H1 (cell line): ENCODE data around the gene SI. TPM values are rescaled to one million over a fixed set of nuclear protein-coding genes. Genes with fewer than 3 reads are reported as not detected.

Experiments
- CTCF ChIA-PET: fragments of 300-600 bp; sonication (Branson Sonifier 250); formaldehyde crosslinking; loops from one replicate; lab custom pipeline; 2021; ENCODE audit not compliant: partially characterized antibody; lab: Charles Lee
- POLR2A ChIA-PET: fragments of 300-600 bp; sonication (Branson Sonifier 250); formaldehyde crosslinking; loops from one replicate; lab custom pipeline; 2021; ENCODE audit warnings: inconsistent platforms; ENCODE audit not compliant: partially characterized antibody; lab: Charles Lee
- DNase-seq, 2 experiments: peaks; one replicate each; pipeline versions ENCODE4 v3.0.0 to v3.0.0-alpha.2; 2010 to 2022; ENCODE audit warnings: low spot score in 2 of 2, low read depth in 1 of 2, mixed read lengths in 1 of 2
- FAIRE-seq: peaks from 2 replicates; lab custom pipeline; 2011; peaks lifted over from hg19 to GRCh38; lab: Jason Lieb, UNC
- H2AFZ ChIP-seq: 2 replicates; pipeline ENCODE4 v1.8.1; 2012; ENCODE audit warnings: low read length, inconsistent platforms
- H2AK5ac ChIP-seq: 2 replicates; pipeline ENCODE4 v1.6.1; 2013; ENCODE audit warnings: low read depth, low read length
- H2BK120ac ChIP-seq: replicated peaks from 2 replicates; pipeline ENCODE3; 2013; ENCODE audit warnings: low read depth, low read length, inconsistent platforms
- H2BK12ac ChIP-seq: 2 replicates; pipeline ENCODE4 v1.6.1; 2013; ENCODE audit warnings: low read depth, low read length
- H2BK15ac ChIP-seq: 2 replicates; pipeline ENCODE4 v1.6.1; 2013; ENCODE audit warnings: low read length
- H2BK20ac ChIP-seq: 2 replicates; pipeline ENCODE4 v1.6.1; 2013; ENCODE audit warnings: low read length
- H2BK5ac ChIP-seq: 2 replicates; pipeline ENCODE4 v1.6.1; 2013; ENCODE audit warnings: low read depth, low read length
- H3K14ac ChIP-seq: 2 replicates; pipeline ENCODE4 v1.6.1; 2013; ENCODE audit warnings: inconsistent platforms; ENCODE audit not compliant: insufficient read length
- H3K18ac ChIP-seq: 2 replicates; pipeline ENCODE4 v1.6.1; 2013; ENCODE audit warnings: low read length; ENCODE audit errors: extremely low read depth
- H3K23ac ChIP-seq: 2 replicates; pipeline ENCODE4 v1.6.1; 2013; ENCODE audit warnings: inconsistent platforms; ENCODE audit not compliant: insufficient read length
- H3K23me2 ChIP-seq: 2 replicates; pipeline ENCODE4 v1.6.1; 2013; ENCODE audit warnings: low read depth, low read length
- H3K27ac ChIP-seq: 2 replicates; pipeline ENCODE4 v1.6.1; 2011; ENCODE audit warnings: low read depth, low read length, inconsistent platforms
- H3K27me3 ChIP-seq, 4 experiments: replicated peaks in 1 of 4; 1 replicate in 1 of 4; 2 replicates in 3 of 4; pipeline versions ENCODE4 v1.6.1 to v1.8.1; 2011 to 2013; ENCODE audit warnings: low read length in 3 of 4, mild to moderate bottlenecking in 3 of 4, inconsistent platforms in 2 of 4, mixed read lengths in 2 of 4, moderate library complexity in 1 of 4; ENCODE audit not compliant: control insufficient read depth in 3 of 4, insufficient read depth in 3 of 4; ENCODE audit errors: extremely low read depth in 1 of 4
- H3K36me3 ChIP-seq, 4 experiments: 2 replicates each; pipeline versions ENCODE4 v1.6.1 to v1.8.1; 2011 to 2013; ENCODE audit warnings: mild to moderate bottlenecking in 4 of 4, low read length in 3 of 4, moderate library complexity in 2 of 4, control low read depth in 1 of 4, inconsistent platforms in 1 of 4; ENCODE audit not compliant: insufficient read depth in 4 of 4, control insufficient read depth in 2 of 4
- H3K4ac ChIP-seq: replicated peaks from 2 replicates; pipeline ENCODE3; 2013; ENCODE audit warnings: low read length, low read depth, mixed read lengths, inconsistent platforms; ENCODE audit not compliant: insufficient read length
- H3K4me1 ChIP-seq, 4 experiments: replicated peaks in 1 of 4; 1 replicate in 1 of 4; 2 replicates in 3 of 4; pipeline versions ENCODE4 v1.6.1 to v1.8.1; 2011 to 2013; ENCODE audit warnings: low read length in 3 of 4, inconsistent platforms in 2 of 4, mixed read lengths in 1 of 4; ENCODE audit not compliant: insufficient read depth in 4 of 4, control insufficient read depth in 3 of 4
- H3K4me2 ChIP-seq, 2 experiments: 2 replicates each; pipeline versions ENCODE4 v1.6.1 to v1.8.1; 2011 to 2013; ENCODE audit warnings: low read depth in 2 of 2, low read length in 2 of 2, control low read depth in 1 of 2, inconsistent platforms in 1 of 2, mild to moderate bottlenecking in 1 of 2; ENCODE audit not compliant: insufficient read depth in 1 of 2
- H3K4me3 ChIP-seq, 4 experiments: fragments of 200-600, 300-600 bp in 1 of 4; sonication (generic), shearing (Covaris generic), sonication (Bioruptor Twin) in 1 of 4; 2 replicates each; pipeline versions ENCODE4 v1.5.1 to v1.8.1; 2011 to 2016; ENCODE audit warnings: low read length in 4 of 4, low read depth in 3 of 4, control low read depth in 2 of 4, inconsistent platforms in 2 of 4, mild to moderate bottlenecking in 2 of 4, mixed read lengths in 1 of 4, moderate library complexity in 1 of 4; ENCODE audit not compliant: insufficient read depth in 2 of 4; ENCODE audit errors: extremely low read depth in 1 of 4
- H3K56ac ChIP-seq: replicated peaks from 2 replicates; pipeline ENCODE3; 2013; ENCODE audit warnings: low read depth, mild to moderate bottlenecking, mixed read lengths, low read length, inconsistent platforms; ENCODE audit not compliant: insufficient read length
- H3K79me1 ChIP-seq: 2 replicates; pipeline ENCODE4 v1.6.1; 2013; ENCODE audit warnings: low read depth, low read length, control low read depth
- H3K79me2 ChIP-seq, 2 experiments: 2 replicates each; pipeline versions ENCODE4 v1.6.1 to v1.8.1; 2012 to 2013; ENCODE audit warnings: low read length in 2 of 2, mild to moderate bottlenecking in 2 of 2, inconsistent platforms in 1 of 2; ENCODE audit not compliant: insufficient read depth in 2 of 2, control insufficient read depth in 1 of 2
- H3K9ac ChIP-seq, 4 experiments: replicated peaks in 1 of 4; 1 replicate in 1 of 4; 2 replicates in 3 of 4; pipeline versions ENCODE4 v1.6.1 to v1.8.1; 2011 to 2013; ENCODE audit warnings: low read depth in 3 of 4, low read length in 3 of 4, control low read depth in 2 of 4, mild to moderate bottlenecking in 2 of 4, moderate library complexity in 2 of 4, inconsistent platforms in 1 of 4; ENCODE audit errors: extremely low read depth in 1 of 4
- H3K9me3 ChIP-seq, 2 experiments: 2 replicates each; pipeline versions ENCODE4 v1.6.1 to v1.8.1; 2012 to 2013; ENCODE audit warnings: mild to moderate bottlenecking in 2 of 2, moderate library complexity in 2 of 2, control low read depth in 1 of 2, inconsistent platforms in 1 of 2, low read depth in 1 of 2, low read length in 1 of 2, mixed read lengths in 1 of 2; ENCODE audit not compliant: insufficient read depth in 2 of 2
- H4K20me1 ChIP-seq, 2 experiments: replicated peaks in 1 of 2; 2 replicates each; pipeline versions ENCODE3 to v1.8.1; 2011 to 2013; ENCODE audit warnings: inconsistent platforms in 2 of 2, low read length in 2 of 2, mild to moderate bottlenecking in 1 of 2; ENCODE audit not compliant: insufficient read depth in 2 of 2, control insufficient read depth in 1 of 2
- H4K5ac ChIP-seq: 2 replicates; pipeline ENCODE4 v1.6.1; 2013; ENCODE audit warnings: low read length, low read depth, mixed read lengths, inconsistent platforms; ENCODE audit not compliant: insufficient read length
- H4K8ac ChIP-seq: 2 replicates; pipeline ENCODE4 v1.8.0; 2013; ENCODE audit warnings: mild to moderate bottlenecking, moderate library complexity, low read length, inconsistent platforms; ENCODE audit not compliant: insufficient read depth; ENCODE audit errors: extremely low read depth
- H4K91ac ChIP-seq: replicated peaks from 2 replicates; pipeline ENCODE3; 2013; ENCODE audit warnings: low read length, mixed read lengths, inconsistent platforms; ENCODE audit not compliant: insufficient read length
- RXRA ChIP-seq: IDR thresholded peaks from 2 replicates; pipeline ENCODE4 v1.6.1; 2011; ENCODE audit warnings: low read depth, mild to moderate bottlenecking, low read length, moderate library complexity; ENCODE audit not compliant: insufficient read depth
- WGBS, 2 experiments: shearing (Covaris generic) in 1 of 2; methylation state at CpG; one replicate each; pipeline versions ENCODE4 v1.1.6 to v1.1.7; 2013 to 2015; ENCODE audit warnings: low lambda C conversion rate in 2 of 2, mixed read lengths in 2 of 2, inconsistent platforms in 1 of 2, low coverage in 1 of 2, missing lambda C conversion rate in 1 of 2; ENCODE audit not compliant: insufficient replicate concordance in 2 of 2, insufficient coverage in 1 of 2, insufficient read length in 1 of 2; ENCODE audit errors: extremely low coverage in 1 of 2, missing lambda C conversion rate in 1 of 2; 5-methylcytosine and 5-hydroxymethylcytosine counted together
- polyA plus RNA-seq, 7 experiments: library from polyadenylated mRNA; depleted of rRNA in 3 of 7; stranded (reverse) in 5 of 7; unstranded in 2 of 7; fragments of >200 nt in 5 of 7; fragments of 200-250 nt in 2 of 7; gene quantifications; 1 replicate in 5 of 7; 2 replicates in 1 of 7; 4 replicates in 1 of 7; pipeline versions ENCODE4 v1.2.1 to v1.2.3, GENCODE V29; 2011 to 2013; ENCODE audit warnings: missing spikeins in 2 of 7, mixed read lengths in 2 of 7
- total RNA-seq: library from RNA; stranded (reverse); fragmentation: NEBNext Ultra II Directional; extraction: Animal tissue kit (Norgen Biotek cat#: 25700); gene quantifications from 2 replicates; pipeline ENCODE4 v1.2.1, GENCODE V29; 2021

SI gene
- total and polyA plus RNA-seq, 2 of the 8 experiments (the other 6 are each of a cell fraction or from before 2014, with no cell fraction given), result not detected

- Histone ChIP-seq H3K56ac (no peak overlapping the region), H4K20me1 (no peaks in the 10 kb centered on the region), H2BK5ac (no peak overlapping the region), H3K23me2 (no peaks in the 10 kb centered on the region), H3K4me2 (no peak overlapping the region), H3K14ac (no peak overlapping the region), H3K36me3 (no peaks in the 10 kb centered on the region), H2AK5ac (no peak overlapping the region), H4K5ac (no peak overlapping the region), H3K4me1 (no peaks in the 10 kb centered on the region), H3K27me3 (no peaks in the 10 kb centered on the region), H3K9me3 (no peaks in the 10 kb centered on the region), H3K4ac (no peak overlapping the region), H3K79me2 (no peaks in the 10 kb centered on the region), H2BK20ac (no peak overlapping the region), H4K91ac (no peak overlapping the region), H2AFZ (no peak overlapping the region), H4K8ac (no peak overlapping the region), H2BK15ac (no peak overlapping the region), H3K27ac (no peak overlapping the region), H3K23ac (no peak overlapping the region), H3K4me3 (no peak overlapping the region), H2BK120ac (no peak overlapping the region), H2BK12ac (no peak overlapping the region), H3K18ac (no peak overlapping the region), H3K9ac (no peak overlapping the region), H3K79me1 (no peaks in the 10 kb centered on the region)
- FAIRE-seq (no peak), DNase-seq (no peak)
- TF ChIP-seq RXRA, result no peak
- ChIA-PET POLR2A (no interaction called here), CTCF (no interaction called here)
- WGBS, 2 experiments, result 98% methylated on average over 3 of the region's 3 CpGs; no CpG with 5 or more reads in 1 of the 2 experiments
Measured at GRCh38 chr3:165011557-165011956, 66.7 kb downstream of the SI start.
